ENCODE data around the gene MACROD1.
"Not testable (repeated sequence)": the region's sequence is repeated elsewhere in the genome, so short reads cannot be mapped to it uniquely, and the experiment has no call there.

The MACROD1 gene

GRCh38 chr11:63970902-63971301, 195.0 kb downstream of the MACROD1 start:
- DNase-seq (ENCODE audit: insufficient read length, low spot score): no peak
- FAIRE-seq: no peak
- no peak for TF ChIP-seq CTCF (IDR thresholded peaks at IDR 0.05; ENCODE audit: insufficient read depth, missing control alignments)

GRCh38 chr11:63969461-63969860, 196.5 kb downstream of the MACROD1 start:
- no peak for TF ChIP-seq CTCF (IDR thresholded peaks at IDR 0.05; ENCODE audit: insufficient read depth, missing control alignments)
- no peak for FAIRE-seq
- DNase-seq (ENCODE audit: insufficient read length, low spot score): no peak

- no peak for DNase-seq (ENCODE audit: insufficient read length, low spot score)
- no peak for TF ChIP-seq CTCF (IDR thresholded peaks at IDR 0.05; ENCODE audit: insufficient read depth, missing control alignments)
- FAIRE-seq: no peak
Measured at GRCh38 chr11:63966444-63966843, 199.5 kb downstream of the MACROD1 start.

GRCh38 chr11:63963895-63964294, 202.0 kb downstream of the MACROD1 start:
- not testable (repeated sequence) for FAIRE-seq; DNase-seq (ENCODE audit: insufficient read length, low spot score)

GRCh38 chr11:63961608-63962412, 204.1 kb downstream of the MACROD1 start:
- FAIRE-seq (no peak), DNase-seq (ENCODE audit: insufficient read length, low spot score) (no peak)
- no peak for TF ChIP-seq CTCF (IDR thresholded peaks at IDR 0.05; ENCODE audit: insufficient read depth, missing control alignments)

GRCh38 chr11:63958008-63958407, 207.9 kb downstream of the MACROD1 start:
- no peak for FAIRE-seq
- no peak for TF ChIP-seq CTCF (IDR thresholded peaks at IDR 0.05; ENCODE audit: insufficient read depth, missing control alignments)
- DNase-seq (ENCODE audit: insufficient read length, low spot score): no peak

GRCh38 chr11:63952570-63952969, 213.3 kb downstream of the MACROD1 start:
- no peak for TF ChIP-seq CTCF (IDR thresholded peaks at IDR 0.05; ENCODE audit: insufficient read depth, missing control alignments)
- FAIRE-seq (no peak), DNase-seq (ENCODE audit: insufficient read length, low spot score) (no peak)
